ENCODE measurements around the gene TENT5A.

TENT5A gene

DNA sequence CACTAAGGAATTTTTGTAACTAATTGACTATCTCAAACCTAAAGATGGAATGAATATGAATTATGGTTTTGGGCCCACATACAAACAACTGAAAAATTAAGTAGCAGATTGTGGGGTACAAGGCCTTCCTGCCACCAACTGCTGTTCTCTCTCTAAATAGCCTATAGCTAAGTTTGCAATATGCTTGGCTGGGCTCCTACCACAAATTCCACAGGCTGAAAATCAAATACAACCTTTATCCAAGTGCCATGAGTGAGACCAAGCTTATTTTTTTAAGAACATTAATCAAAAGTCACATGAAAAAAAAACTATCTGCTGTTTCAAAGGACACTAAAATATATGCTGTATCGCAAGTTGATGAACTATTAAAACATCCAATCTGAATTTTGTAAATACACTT lies 52.1 kb downstream of the TENT5A start:
- no peak for DNase-seq

DNA sequence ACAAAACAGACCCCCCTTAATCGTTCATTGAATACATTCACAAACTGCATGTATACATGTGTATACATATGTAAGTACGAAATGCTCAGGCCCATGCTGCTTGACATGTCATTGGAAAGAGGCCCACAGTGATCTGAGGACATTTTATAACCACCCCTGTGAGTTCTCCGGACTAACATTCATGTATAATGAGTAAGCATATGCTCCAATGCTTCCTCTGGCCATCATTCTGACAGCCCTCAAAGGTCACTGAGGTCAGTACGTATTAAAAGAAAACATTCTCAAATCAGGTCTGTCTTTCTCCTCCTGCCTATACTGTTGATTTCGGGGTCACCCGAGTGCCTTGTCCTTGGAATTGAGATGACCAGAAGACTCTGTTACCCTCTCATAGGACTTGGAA lies 54.9 kb downstream of the TENT5A start:
- peak; percentile 23 for DNase-seq

DNA sequence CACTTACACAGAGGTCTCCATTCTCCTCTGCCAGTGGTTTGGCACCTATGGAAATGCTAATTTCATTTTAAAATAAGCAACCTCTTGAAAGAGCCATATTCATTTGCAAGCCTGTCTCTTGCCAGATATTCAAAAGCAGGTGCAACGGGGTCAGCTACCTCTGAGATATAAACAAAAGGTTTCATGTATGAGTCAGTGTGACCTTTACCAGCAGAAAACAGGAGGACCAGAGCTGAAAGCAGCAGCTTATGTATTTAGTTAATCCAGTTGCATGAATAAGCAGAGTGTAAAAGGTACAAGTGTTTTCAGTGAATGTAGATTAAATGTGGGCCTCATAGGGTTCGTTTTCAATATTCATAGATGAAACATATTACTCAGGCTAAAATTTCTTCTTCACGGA lies 56.0 kb downstream of the TENT5A start:
- DNase-seq, result no peak
